ENCODE measurements around the gene ERICH6.
A peak's percentile ranks its signal among the peaks of the same experiment; 100 is the strongest.

The ERICH6 gene

GRCh38 chr3:150736903-150737832 is 33.4 kb upstream of the ERICH6 start:
- no peak for DNase-seq

- DNase-seq, result no peak
These were observed 32.6 kb upstream of the ERICH6 start for GRCh38 chr3:150736316-150736719.

- DNase-seq, result no peak
These were observed 31.0 kb upstream of the ERICH6 start for GRCh38 chr3:150734795-150735119.

GRCh38 chr3:150733936-150734794 is 30.4 kb upstream of the ERICH6 start:
- DNase-seq, result no peak

- DNase-seq, result no peak
These were observed 29.7 kb upstream of the ERICH6 start for GRCh38 chr3:150733373-150733935.

GRCh38 chr3:150729682-150730360 is 26.1 kb upstream of the ERICH6 start:
- no peak for DNase-seq

GRCh38 chr3:150727653-150728502 is 24.2 kb upstream of the ERICH6 start:
- no peak for DNase-seq

- no peak for DNase-seq
These were observed 21.8 kb upstream of the ERICH6 start for GRCh38 chr3:150725548-150725947.

- no peak for DNase-seq
These were observed 20.2 kb upstream of the ERICH6 start for GRCh38 chr3:150723946-150724345.

- no peak for DNase-seq
These were observed 18.5 kb upstream of the ERICH6 start for GRCh38 chr3:150722267-150722666.

GRCh38 chr3:150721285-150722130 is 17.8 kb upstream of the ERICH6 start:
- DNase-seq, result peak; percentile 80

- DNase-seq, result no peak
These were observed 16.7 kb upstream of the ERICH6 start for GRCh38 chr3:150720444-150720843.

- DNase-seq, result no peak
These were observed 6.4 kb upstream of the ERICH6 start for GRCh38 chr3:150710097-150710496.

- DNase-seq, result peak; percentile 60
These were observed 393 bp downstream of the ERICH6 start for GRCh38 chr3:150703299-150703755.

- no peak for DNase-seq
These were observed 4.6 kb downstream of the ERICH6 start for GRCh38 chr3:150699068-150699639.

- DNase-seq, result no peak
These were observed 6.1 kb downstream of the ERICH6 start for GRCh38 chr3:150697646-150698045.

- DNase-seq, result no peak
These were observed 12.2 kb downstream of the ERICH6 start for GRCh38 chr3:150691414-150692040.

- DNase-seq, result no peak
These were observed 16.1 kb downstream of the ERICH6 start for GRCh38 chr3:150687613-150688012.

- no peak for DNase-seq
These were observed 20.9 kb downstream of the ERICH6 start for GRCh38 chr3:150682824-150683223.

- DNase-seq, result no peak
These were observed 21.4 kb downstream of the ERICH6 start for GRCh38 chr3:150682279-150682678.
